GM20431 (cell line): ENCODE data around the gene ZNF280B.
"Not testable (repeated sequence)": the region's sequence is repeated elsewhere in the genome, so short reads cannot be mapped to it uniquely, and the experiment has no call there.

Experiments used
- in situ Hi-C: fragments of 300-500 bp; cut with MseI, MboI; formaldehyde crosslinking; loops from one replicate; pipeline ENCODE4 v1.15.0; 2020; ENCODE audit warnings: low sequenced_read_pairs; ENCODE audit not compliant: unreplicated experiment

The ZNF280B gene

DNA sequence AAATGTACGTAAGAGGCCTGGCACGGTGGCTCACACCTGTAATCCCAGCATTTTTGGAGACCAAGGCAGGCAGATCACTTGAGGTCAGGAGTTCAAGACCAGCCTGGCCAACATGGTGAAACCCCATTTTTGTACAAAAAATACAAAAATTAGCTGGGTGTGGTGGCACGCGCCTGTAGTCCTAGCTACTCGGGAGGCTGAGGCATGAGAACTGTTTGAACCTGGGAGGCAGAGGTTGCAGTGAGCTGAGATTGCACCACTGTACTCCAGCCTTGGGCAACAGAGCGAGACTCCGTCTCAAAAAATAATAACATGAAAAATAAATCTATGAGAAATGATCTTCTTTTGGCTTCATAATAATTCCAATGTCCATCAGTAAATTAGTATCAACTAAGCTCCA, 2.3 kb upstream of the ZNF280B start:
- in situ Hi-C loops, result not testable (repeated sequence)

DNA sequence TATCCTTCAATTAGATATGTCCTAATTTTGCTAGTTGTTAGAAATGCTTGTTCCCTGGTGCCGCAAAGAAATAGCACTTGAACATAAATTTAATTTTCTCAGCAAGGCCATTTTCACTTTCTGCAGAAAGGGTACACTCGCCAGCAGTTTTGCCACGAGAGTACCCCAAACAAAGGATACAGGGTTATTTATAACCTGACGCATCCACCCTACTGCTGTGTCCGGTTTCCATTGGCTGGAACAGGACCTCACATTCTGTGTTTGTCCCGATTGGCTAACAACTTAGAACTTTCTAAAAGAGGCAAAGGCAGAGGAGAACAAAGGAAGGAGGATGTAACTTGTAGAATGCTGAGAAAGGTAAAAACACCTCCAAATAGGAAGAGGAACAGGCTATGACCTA, 1.4 kb upstream of the ZNF280B start:
- in situ Hi-C loops, result not testable (repeated sequence)

DNA sequence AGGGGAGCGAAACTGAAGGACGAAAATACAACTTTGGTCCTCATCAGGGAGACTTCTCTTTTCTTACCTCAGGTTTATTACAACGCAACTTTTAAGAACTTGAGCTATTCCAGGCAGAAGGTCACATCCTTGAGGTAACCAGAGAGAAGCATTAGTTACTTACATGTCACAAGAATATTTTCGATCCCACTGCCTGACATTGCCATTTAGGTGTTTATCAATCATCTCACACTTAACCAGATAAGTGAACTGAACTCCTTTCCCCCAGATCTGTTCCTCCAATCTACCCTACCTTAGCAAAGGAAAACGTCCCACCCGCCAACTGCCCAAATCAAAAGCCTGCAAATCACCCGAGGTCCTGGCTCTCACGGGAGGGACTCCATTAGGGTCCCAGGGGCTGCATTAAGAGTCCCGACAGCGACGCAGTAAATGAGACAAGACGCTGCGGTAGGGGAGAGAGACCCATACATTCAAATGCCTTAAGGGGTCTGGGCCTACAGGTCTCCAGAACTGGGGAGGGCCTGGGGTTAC, 734 bp downstream of the ZNF280B start:
- in situ Hi-C loops, result no loop called here

DNA sequence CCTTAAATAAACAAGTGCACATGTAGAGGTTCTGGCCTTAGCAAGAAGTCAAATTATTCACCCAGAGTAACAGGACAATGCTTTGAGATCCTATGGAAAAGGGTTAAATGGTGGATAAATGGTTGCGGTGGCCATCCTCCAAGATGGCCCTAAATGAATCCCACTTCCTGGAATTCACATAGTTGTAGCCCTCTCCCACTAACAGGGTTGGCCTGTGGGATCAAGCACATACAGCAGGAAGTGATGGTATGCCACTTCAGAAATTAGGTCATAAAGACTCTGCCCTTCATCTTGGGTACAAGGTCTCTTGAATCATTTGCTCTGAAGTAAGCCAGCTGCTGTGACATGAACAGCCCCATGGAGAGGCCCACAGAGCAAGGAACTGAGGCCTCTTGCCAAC, 1.8 kb downstream of the ZNF280B start:
- in situ Hi-C loops, result no loop called here

GRCh38 chr22:22498267-22498666, 10.3 kb downstream of the ZNF280B start:
- in situ Hi-C loops, result no loop called here

DNA sequence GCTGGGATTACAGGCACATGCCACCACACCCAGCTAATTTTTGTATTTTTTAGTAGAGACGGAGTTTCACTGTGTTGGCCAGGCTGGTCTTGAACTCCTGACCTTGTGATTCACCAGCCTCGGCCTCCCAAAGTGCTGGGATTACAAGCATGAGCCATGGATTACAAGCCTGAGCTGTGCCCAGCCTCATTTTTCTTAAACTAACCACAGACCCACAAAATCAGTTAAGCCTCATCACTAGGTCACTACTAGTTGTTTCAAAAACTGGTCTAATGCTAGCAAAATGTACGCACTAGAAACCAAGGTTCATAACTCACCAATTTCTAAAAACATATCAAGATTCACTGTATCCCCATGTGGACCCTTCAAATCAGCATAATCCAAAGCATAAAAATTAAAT, 17.0 kb downstream of the ZNF280B start:
- in situ Hi-C loops, result not testable (repeated sequence)

- in situ Hi-C loops, result no loop called here
These were observed 19.8 kb downstream of the ZNF280B start for GRCh38 chr22:22488736-22489135.

DNA sequence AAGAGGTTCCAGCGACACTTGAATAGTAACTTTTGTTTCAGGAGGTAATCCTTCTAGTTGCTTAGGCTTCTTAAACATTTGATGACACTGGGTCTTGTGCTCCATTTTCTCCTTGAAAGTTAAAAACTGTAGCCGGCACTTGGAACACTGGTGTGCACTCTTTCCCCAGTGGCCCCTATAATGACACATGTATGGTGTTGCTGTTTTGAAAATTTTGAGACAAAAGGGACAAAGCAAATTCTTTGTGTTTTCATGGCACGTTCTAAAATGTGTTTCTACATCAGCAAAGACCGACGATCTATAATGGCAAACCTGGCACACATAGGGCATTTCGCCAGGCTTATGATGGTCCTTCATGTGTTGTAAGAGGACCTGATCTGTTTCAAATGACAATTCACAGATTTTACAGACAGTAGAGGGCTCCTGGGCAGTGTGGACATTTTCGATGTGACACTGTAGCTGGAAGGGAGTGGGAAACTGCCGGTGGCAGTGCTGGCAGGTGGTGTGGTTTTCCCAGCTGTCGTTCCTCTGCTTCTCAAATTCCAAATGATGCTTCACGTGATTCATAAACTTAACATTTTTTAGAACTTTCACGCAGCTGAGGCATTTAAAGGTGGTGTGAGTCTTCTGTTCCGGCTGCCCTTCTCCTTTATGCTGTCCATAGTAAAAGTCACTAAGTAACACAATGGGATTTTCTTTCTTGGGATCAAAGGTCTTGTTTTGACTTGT, 20.5 kb downstream of the ZNF280B start:
- in situ Hi-C loops, result no loop called here

GRCh38 chr22:22487059-22487458, 21.5 kb downstream of the ZNF280B start:
- in situ Hi-C loops, result no loop called here

GRCh38 chr22:22486132-22486899, 22.2 kb downstream of the ZNF280B start:
- in situ Hi-C loops, result no loop called here

GRCh38 chr22:22485524-22485923, 23.0 kb downstream of the ZNF280B start:
- in situ Hi-C loops, result no loop called here

GRCh38 chr22:22484023-22484422, 24.5 kb downstream of the ZNF280B start:
- in situ Hi-C loops, result no loop called here

DNA sequence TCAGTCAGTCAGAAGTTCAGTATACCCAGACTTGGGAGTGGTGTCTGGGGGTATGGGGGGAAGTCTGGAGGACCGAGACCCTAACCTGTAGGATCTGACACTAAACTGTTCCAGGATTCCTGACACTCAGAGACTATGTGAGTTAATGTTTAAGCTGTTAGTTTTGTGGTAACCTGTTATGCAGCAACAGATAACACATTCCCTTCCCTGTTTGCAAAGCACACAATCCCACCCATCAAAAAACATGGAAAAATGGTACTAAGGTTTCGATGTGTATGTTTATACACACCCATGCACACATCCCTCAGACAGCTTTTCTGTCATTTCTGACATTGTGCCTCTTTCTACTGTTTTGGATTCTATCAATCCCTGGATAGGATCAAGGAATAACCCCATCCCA, 27.6 kb downstream of the ZNF280B start:
- in situ Hi-C loops, result no loop called here

GRCh38 chr22:22479999-22480532, 28.5 kb downstream of the ZNF280B start:
- in situ Hi-C loops, result no loop called here

DNA sequence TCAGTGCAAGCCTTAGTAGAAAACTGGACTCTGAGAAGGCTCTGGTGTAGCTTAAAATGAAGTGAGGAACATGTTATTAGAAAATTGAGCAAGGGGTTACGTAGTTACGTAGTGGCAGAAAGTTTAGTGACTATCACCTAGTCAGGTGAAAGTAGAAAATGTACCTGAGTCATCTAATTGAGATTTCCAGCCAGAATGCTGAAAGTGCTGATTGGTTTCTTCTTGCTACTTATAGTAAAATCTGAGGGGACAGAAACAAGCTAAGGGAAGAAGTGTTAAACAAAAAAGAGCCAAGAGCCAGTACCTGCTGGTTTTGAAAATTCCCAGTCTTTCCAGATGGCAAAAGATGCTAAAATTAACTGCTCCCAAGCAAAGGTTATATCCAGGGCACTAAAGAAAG, 29.4 kb downstream of the ZNF280B start:
- in situ Hi-C loops, result no loop called here

DNA sequence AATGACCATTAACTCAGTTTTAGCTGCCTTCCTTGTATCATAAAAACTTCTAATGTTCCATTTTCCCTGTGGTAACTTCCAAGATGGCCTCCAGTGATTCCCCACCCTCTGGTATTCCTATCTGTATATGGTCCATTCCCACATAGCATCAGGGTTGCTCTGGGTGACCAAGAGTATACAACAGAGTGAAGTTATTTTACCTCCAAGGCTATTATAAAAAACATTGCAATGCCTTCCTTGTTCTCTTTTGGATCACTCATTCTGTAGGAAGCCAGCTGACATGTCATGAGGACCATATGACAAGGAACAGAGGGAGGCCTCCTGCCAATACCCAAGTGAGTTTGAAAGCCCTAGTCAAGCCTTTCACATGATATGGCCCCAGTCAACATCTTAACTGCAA, 30.1 kb downstream of the ZNF280B start:
- in situ Hi-C loops, result no loop called here

DNA sequence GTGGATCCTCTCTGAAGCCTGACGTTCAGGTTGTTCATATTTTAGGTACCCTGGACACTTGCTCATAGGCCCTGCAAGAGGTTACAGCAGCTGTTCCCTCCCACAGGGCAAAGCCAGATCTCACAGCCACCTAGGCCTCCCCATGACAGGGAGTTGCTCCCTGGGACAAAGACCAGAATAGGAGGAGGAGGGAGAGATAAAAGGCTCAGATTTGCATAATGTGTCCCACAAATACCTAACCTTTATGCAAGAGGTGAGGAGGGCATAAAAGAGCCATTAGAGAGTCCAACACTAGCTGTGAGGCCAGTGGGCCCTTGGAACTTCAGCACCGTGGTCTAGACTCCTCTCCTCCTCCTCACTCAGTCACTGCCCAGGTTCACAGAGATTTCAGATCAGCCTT, 33.8 kb downstream of the ZNF280B start:
- in situ Hi-C loops, result no loop called here

DNA sequence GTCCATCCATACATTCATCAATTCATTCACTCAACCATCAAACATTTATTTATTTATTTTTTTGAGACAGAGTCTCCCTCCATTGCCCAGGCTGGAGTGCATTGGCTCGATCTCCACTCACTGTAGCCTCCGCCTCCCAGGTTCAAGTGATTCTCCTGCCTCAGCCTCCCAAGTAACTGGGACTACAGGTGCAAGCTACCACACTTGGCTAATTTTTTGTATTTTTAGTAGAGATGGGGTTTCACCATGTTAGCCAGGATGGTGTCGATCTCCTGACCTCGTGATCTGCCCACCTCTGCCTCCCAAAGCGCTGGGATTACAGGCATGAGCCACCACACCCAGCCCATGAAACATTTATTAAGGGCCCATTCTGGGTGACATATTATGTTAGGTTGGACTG, 37.4 kb downstream of the ZNF280B start:
- in situ Hi-C loops, result not testable (repeated sequence)

DNA sequence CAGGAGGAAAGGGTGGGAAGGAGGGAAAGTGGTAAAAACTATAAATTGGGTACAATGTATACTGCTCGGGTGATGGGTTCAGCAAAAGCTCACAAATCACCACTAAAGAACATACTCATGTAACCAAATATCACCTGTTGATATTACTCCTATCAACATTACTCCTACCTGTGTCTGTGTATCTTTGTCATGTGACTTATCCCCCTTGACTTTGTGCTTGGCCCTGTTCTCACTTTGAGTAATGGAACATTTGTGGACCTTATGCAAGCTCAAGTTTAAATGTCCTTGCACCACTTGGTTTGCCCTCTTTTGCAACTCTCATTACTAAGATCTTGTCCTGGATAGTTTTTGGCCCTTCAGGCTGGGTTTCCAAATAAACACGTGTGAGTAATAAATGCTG, 39.0 kb downstream of the ZNF280B start:
- in situ Hi-C loops, result no loop called here

DNA sequence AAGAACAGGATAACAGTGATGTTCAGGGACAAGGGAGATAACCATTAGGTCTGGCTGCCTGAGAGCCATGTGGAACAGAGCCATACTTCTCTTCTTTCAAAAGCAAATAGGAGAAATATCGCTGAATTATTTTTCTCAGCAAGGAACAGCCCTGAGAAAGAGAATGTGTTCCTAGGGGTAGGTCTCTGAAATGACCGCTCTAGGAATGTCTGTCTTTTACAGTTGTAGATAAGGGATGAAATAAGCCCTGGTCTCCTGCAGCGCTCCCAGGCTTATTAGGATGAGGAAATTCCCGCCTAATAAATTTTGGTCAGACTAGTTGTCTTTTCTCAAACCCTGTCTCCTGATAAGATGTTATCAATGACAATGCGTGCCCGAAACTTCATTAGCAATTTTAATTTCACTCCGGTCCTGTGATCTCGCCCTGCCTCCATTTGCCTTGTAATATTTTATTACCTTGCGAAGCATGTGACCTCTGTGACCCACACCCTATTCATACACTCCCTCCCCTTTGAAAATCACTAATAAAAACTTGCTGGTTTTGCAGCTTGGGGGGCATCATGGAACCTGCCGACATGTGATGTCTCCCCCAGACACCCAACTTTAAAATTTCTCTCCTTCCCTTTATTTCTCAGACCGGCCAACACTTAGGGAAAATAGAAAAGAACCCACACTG, 39.6 kb downstream of the ZNF280B start:
- in situ Hi-C loops, result not testable (repeated sequence)

- in situ Hi-C loops, result no loop called here
These were observed 41.4 kb downstream of the ZNF280B start for GRCh38 chr22:22467112-22467511.
